Ectodermal cell (in vitro differentiated cells): ENCODE measurements around the gene PLXNC1.

Experiments used
- H3K27ac ChIP-seq: 2 replicates; pipeline ENCODE4 v1.7.0; 2013; ENCODE audit warnings: mild to moderate bottlenecking, low read depth, low read length; ENCODE audit not compliant: insufficient read depth, poor library complexity, severe bottlenecking
- H3K27me3 ChIP-seq: 2 replicates; pipeline ENCODE4 v1.7.0; 2013; ENCODE audit warnings: mild to moderate bottlenecking, low read length; ENCODE audit not compliant: insufficient read depth, control insufficient read depth, poor library complexity, severe bottlenecking
- H3K36me3 ChIP-seq: one replicate; pipeline ENCODE4 v1.7.0; 2013; ENCODE audit warnings: low read length; ENCODE audit not compliant: control insufficient read depth, insufficient read depth
- H3K4me1 ChIP-seq: one replicate; pipeline ENCODE4 v1.7.0; 2013; ENCODE audit warnings: low read length; ENCODE audit not compliant: control insufficient read depth, insufficient read depth
- H3K4me3 ChIP-seq: 2 replicates; pipeline ENCODE4 v1.7.0; 2013; ENCODE audit warnings: low read depth, low read length, control low read depth; ENCODE audit not compliant: insufficient read depth
- H3K9me3 ChIP-seq: 2 replicates; pipeline ENCODE4 v1.7.0; 2013; ENCODE audit warnings: mild to moderate bottlenecking, low read length, moderate library complexity; ENCODE audit not compliant: control insufficient read depth
- WGBS, 2 experiments: methylation state at CpG; one replicate each; pipeline ENCODE4 v1.1.7; 2013; ENCODE audit warnings: missing lambda C conversion rate in 2 of 2; 5-methylcytosine and 5-hydroxymethylcytosine counted together

The PLXNC1 gene

GRCh38 chr12:94178882-94179281 is 30.5 kb downstream of the PLXNC1 start:
- H3K9me3 ChIP-seq = no peaks in the 10 kb centered on the region
- no peak overlapping the region for H3K27ac ChIP-seq
- H3K4me1 ChIP-seq = no peaks in the 10 kb centered on the region
- H3K27me3 ChIP-seq = peaks cover 7% of the 10 kb centered on the region
- no peak overlapping the region for H3K4me3 ChIP-seq
- H3K36me3 ChIP-seq = no peaks in the 10 kb centered on the region
- WGBS, 2 experiments = 96 to 99% methylated on average over 3 of the region's 3 CpGs

- Histone ChIP-seq H3K4me3 (no peak overlapping the region), H3K36me3 (no peaks in the 10 kb centered on the region), H3K9me3 (no peaks in the 10 kb centered on the region), H3K27me3 (no peaks in the 10 kb centered on the region), H3K27ac (no peak overlapping the region), H3K4me1 (no peaks in the 10 kb centered on the region)
- 66 to 72% methylated on average over 2 of the region's 3 CpGs for WGBS, 2 experiments
Measured at GRCh38 chr12:94179723-94180122, 31.3 kb downstream of the PLXNC1 start.

GRCh38 chr12:94180558-94181296 is 32.4 kb downstream of the PLXNC1 start:
- no peaks in the 10 kb centered on the region for H3K27me3 ChIP-seq
- no peaks in the 10 kb centered on the region for H3K9me3 ChIP-seq
- H3K27ac ChIP-seq = no peak overlapping the region
- peaks cover 7% of the 10 kb centered on the region for H3K4me1 ChIP-seq
- H3K4me3 ChIP-seq = no peak overlapping the region
- 90% methylated on average over 6 of the region's 6 CpGs for whole genome bisulfite sequencing, 2 experiments
- no peaks in the 10 kb centered on the region for H3K36me3 ChIP-seq

GRCh38 chr12:94182986-94183707 is 34.8 kb downstream of the PLXNC1 start:
- H3K36me3 ChIP-seq = no peaks in the 10 kb centered on the region
- no peaks in the 10 kb centered on the region for H3K9me3 ChIP-seq
- H3K4me1 ChIP-seq = peaks cover 19% of the 10 kb centered on the region
- H3K27me3 ChIP-seq = peaks cover 7% of the 10 kb centered on the region
- WGBS, 2 experiments = 70 to 78% methylated on average over 5 of the region's 5 CpGs
- H3K4me3 ChIP-seq = no peak overlapping the region
- H3K27ac ChIP-seq = no peak overlapping the region

GRCh38 chr12:94183708-94184379 is 35.5 kb downstream of the PLXNC1 start:
- H3K4me1 ChIP-seq = peaks cover 19% of the 10 kb centered on the region
- no peak overlapping the region for H3K27ac ChIP-seq
- WGBS, 2 experiments = 85 to 88% methylated on average over 9 of the region's 9 CpGs
- no peak overlapping the region for H3K4me3 ChIP-seq
- peaks cover 7% of the 10 kb centered on the region for H3K27me3 ChIP-seq
- H3K36me3 ChIP-seq = no peaks in the 10 kb centered on the region
- H3K9me3 ChIP-seq = no peaks in the 10 kb centered on the region

- H3K9me3 ChIP-seq = no peaks in the 10 kb centered on the region
- peaks cover 19% of the 10 kb centered on the region for H3K4me1 ChIP-seq
- WGBS, 2 experiments = 70 to 72% methylated on average over 7 of the region's 7 CpGs
- no peaks in the 10 kb centered on the region for H3K36me3 ChIP-seq
- H3K4me3 ChIP-seq = no peak overlapping the region
- H3K27me3 ChIP-seq = peaks cover 7% of the 10 kb centered on the region
- H3K27ac ChIP-seq = no peak overlapping the region
Measured at GRCh38 chr12:94184995-94185719, 36.8 kb downstream of the PLXNC1 start.

GRCh38 chr12:94185801-94186200 is 37.4 kb downstream of the PLXNC1 start:
- 82 to 88% methylated on average over 7 of the region's 7 CpGs for WGBS, 2 experiments
- Histone ChIP-seq H3K27ac (no peak overlapping the region), H3K27me3 (peaks cover 7% of the 10 kb centered on the region), H3K36me3 (no peaks in the 10 kb centered on the region), H3K9me3 (no peaks in the 10 kb centered on the region), H3K4me1 (peaks cover 19% of the 10 kb centered on the region), H3K4me3 (no peak overlapping the region)

GRCh38 chr12:94186278-94187241 is 38.2 kb downstream of the PLXNC1 start:
- Histone ChIP-seq H3K4me3 (no peak overlapping the region), H3K27me3 (peaks cover 7% of the 10 kb centered on the region), H3K27ac (no peak overlapping the region), H3K9me3 (no peaks in the 10 kb centered on the region), H3K36me3 (no peaks in the 10 kb centered on the region), H3K4me1 (peaks cover 19% of the 10 kb centered on the region)
- WGBS, 2 experiments = 61% methylated on average over 40 of the region's 40 CpGs

GRCh38 chr12:94187361-94187760 is 39.0 kb downstream of the PLXNC1 start:
- 74 to 75% methylated on average over 12 of the region's 12 CpGs for WGBS, 2 experiments
- no peak overlapping the region for H3K4me3 ChIP-seq
- H3K36me3 ChIP-seq = no peaks in the 10 kb centered on the region
- peaks cover 7% of the 10 kb centered on the region for H3K27me3 ChIP-seq
- H3K27ac ChIP-seq = no peak overlapping the region
- H3K4me1 ChIP-seq = peaks cover 19% of the 10 kb centered on the region
- no peaks in the 10 kb centered on the region for H3K9me3 ChIP-seq
